Neural progenitor cell (in vitro differentiated cells): ENCODE measurements around the gene DUSP6. TPM values are rescaled to one million over a fixed set of nuclear protein-coding genes. Genes with fewer than 3 reads are reported as not detected.

Source experiments
- DNase-seq: peaks from one replicate; pipeline ENCODE4 v3.0.0-alpha.2; 2016; ENCODE audit warnings: low spot score
- H2AFZ ChIP-seq: fragments of 200-600 bp; sonication (generic); replicated peaks from 2 replicates; pipeline ENCODE4 v1.6.1; 2016; ENCODE audit warnings: antibody characterized with exemption
- H3F3A ChIP-seq: fragments of 200-600 bp; sonication (generic); 2 replicates; pipeline ENCODE4 v1.6.1; 2016; ENCODE audit warnings: antibody characterized with exemption, low read depth
- H3K27ac ChIP-seq: fragments of 200-600 bp; sonication (generic); 2 replicates; pipeline ENCODE4 v1.5.1; 2016; ENCODE audit warnings: mild to moderate bottlenecking
- H3K27me3 ChIP-seq: fragments of 200-600 bp; sonication (generic); 2 replicates; pipeline ENCODE4 v1.6.1; 2016; ENCODE audit warnings: mild to moderate bottlenecking, moderate library complexity
- H3K36me3 ChIP-seq: fragments of 200-600 bp; sonication (generic); 2 replicates; pipeline ENCODE4 v1.5.1; 2016
- H3K4me1 ChIP-seq: fragments of 200-600 bp; sonication (generic); 2 replicates; pipeline ENCODE4 v1.6.1; 2016; ENCODE audit warnings: mixed run types
- H3K4me2 ChIP-seq: fragments of 200-600 bp; sonication (generic); 2 replicates; pipeline ENCODE4 v1.6.1; 2016
- H3K4me3 ChIP-seq: fragments of 200-600 bp; sonication (generic); 2 replicates; pipeline ENCODE4 v1.5.1; 2016
- H3K79me2 ChIP-seq: fragments of 200-600 bp; sonication (generic); 2 replicates; pipeline ENCODE4 v1.6.1; 2016; ENCODE audit warnings: low read depth
- H3K9ac ChIP-seq: fragments of 200-600 bp; sonication (generic); 2 replicates; pipeline ENCODE4 v1.6.1; 2016
- H3K9me3 ChIP-seq: fragments of 200-600 bp; sonication (generic); 2 replicates; pipeline ENCODE4 v1.5.1; 2016; ENCODE audit warnings: low read depth
- H4K20me1 ChIP-seq: fragments of 200-600 bp; sonication (generic); 2 replicates; pipeline ENCODE4 v1.6.1; 2016; ENCODE audit warnings: low read depth
- H3K27ac Mint-ChIP-seq: 3 replicates; pipeline ENCODE4 v1.8.0; 2021; ENCODE audit warnings: mixed read lengths
- H3K27me3 Mint-ChIP-seq: 2 replicates; pipeline ENCODE4 v1.8.0; 2022; ENCODE audit warnings: low read depth, mild to moderate bottlenecking, inconsistent platforms, moderate library complexity, mixed read lengths; ENCODE audit not compliant: insufficient read depth
- H3K36me3 Mint-ChIP-seq: 3 replicates; pipeline ENCODE4 v1.8.0; 2021; ENCODE audit warnings: mixed read lengths
- H3K4me1 Mint-ChIP-seq: 3 replicates; pipeline ENCODE4 v1.8.0; 2021; ENCODE audit warnings: mixed read lengths
- H3K4me3 Mint-ChIP-seq: 3 replicates; pipeline ENCODE4 v1.8.0; 2021; ENCODE audit warnings: mild to moderate bottlenecking, moderate library complexity, mixed read lengths
- H3K9me3 Mint-ChIP-seq: 3 replicates; pipeline ENCODE4 v1.8.0; 2020; ENCODE audit warnings: mixed read lengths
- CTCF ChIP-seq: fragments of 200-600 bp; sonication (generic); IDR thresholded peaks from 2 replicates; pipeline ENCODE4 v1.5.1; 2017; ENCODE audit warnings: antibody characterized with exemption, mild to moderate bottlenecking
- EZH2 ChIP-seq: fragments of 200-600 bp; sonication (generic); IDR thresholded peaks from 2 replicates; pipeline ENCODE4 v1.6.1; 2017; ENCODE audit warnings: antibody characterized with exemption, mild to moderate bottlenecking, moderate library complexity
- EZH2phosphoT487 ChIP-seq: fragments of 200-600 bp; sonication (generic); IDR thresholded peaks from 2 replicates; pipeline ENCODE4 v1.6.1; 2017; ENCODE audit warnings: antibody characterized with exemption
- total RNA-seq: library from RNA; depleted of rRNA; stranded (reverse); fragments of >200 nt; gene quantifications from 2 replicates; pipeline ENCODE4 v1.2.3, GENCODE V29; 2015; ENCODE audit warnings: low replicate concordance

DUSP6 gene
- total RNA-seq, 1 donor from 2014 or later, result 12.5 TPM

- Histone ChIP-seq H3K9me3 (no peaks in the 10 kb centered on the region), H3K27me3 (peaks cover 70% of the 10 kb centered on the region), H3K79me2 (peaks cover 14% of the 10 kb centered on the region), H2AFZ (no peak overlapping the region), H3K27ac (no peak overlapping the region), H3K9ac (no peak overlapping the region), H3K4me1 (peaks cover 38% of the 10 kb centered on the region), H3K36me3 (no peaks in the 10 kb centered on the region), H4K20me1 (peaks cover 21% of the 10 kb centered on the region), H3K4me3 (peak overlapping the region; percentile 63), H3K4me2 (peak overlapping the region; percentile 86), H3F3A (peaks cover 46% of the 10 kb centered on the region)
- no peaks in the 10 kb centered on the region for H3K9me3 Mint-ChIP-seq
- H3K4me1 Mint-ChIP-seq, result peaks cover 55% of the 10 kb centered on the region
- TF ChIP-seq CTCF (peak; percentile 24), EZH2phosphoT487 (no peak)
- H3K27ac Mint-ChIP-seq, result peak overlapping the region; percentile 99
- peak; percentile 16 for DNase-seq
- H3K27me3 Mint-ChIP-seq, result peaks cover 11% of the 10 kb centered on the region
- peaks cover 6% of the 10 kb centered on the region for H3K36me3 Mint-ChIP-seq
- H3K4me3 Mint-ChIP-seq, result peak overlapping the region; percentile 97
Measured at GRCh38 chr12:89355243-89356068, 3.2 kb upstream of the DUSP6 start.

- H3K4me1 Mint-ChIP-seq, result peaks cover 52% of the 10 kb centered on the region
- peak overlapping the region; percentile 86 for H3K4me2 ChIP-seq
- peaks cover 55% of the 10 kb centered on the region for H3F3A ChIP-seq
- peak overlapping the region; percentile 79 for H2AFZ ChIP-seq
- no peaks in the 10 kb centered on the region for H3K9me3 Mint-ChIP-seq
- no peak overlapping the region for H3K9ac ChIP-seq
- H3K4me1 ChIP-seq, result peaks cover 42% of the 10 kb centered on the region
- H3K27me3 ChIP-seq, result peaks cover 74% of the 10 kb centered on the region
- peaks cover 11% of the 10 kb centered on the region for H3K27me3 Mint-ChIP-seq
- H3K27ac Mint-ChIP-seq, result peak overlapping the region; percentile 99
- no peaks in the 10 kb centered on the region for H3K36me3 ChIP-seq
- TF ChIP-seq CTCF (no peak), EZH2phosphoT487 (peak; percentile 17)
- H3K36me3 Mint-ChIP-seq, result peaks cover 11% of the 10 kb centered on the region
- H3K4me3 Mint-ChIP-seq, result peak overlapping the region; percentile 97
- no peaks in the 10 kb centered on the region for H3K9me3 ChIP-seq
- H3K4me3 ChIP-seq, result peak overlapping the region; percentile 63
- H3K79me2 ChIP-seq, result peaks cover 18% of the 10 kb centered on the region
- peaks cover 28% of the 10 kb centered on the region for H4K20me1 ChIP-seq
- no peak overlapping the region for H3K27ac ChIP-seq
- peak; percentile 28 for DNase-seq
Measured at GRCh38 chr12:89354612-89355067, 2.3 kb upstream of the DUSP6 start.

GRCh38 chr12:89353823-89354611 is 1.7 kb upstream of the DUSP6 start:
- H3K9me3 ChIP-seq, result no peaks in the 10 kb centered on the region
- TF ChIP-seq EZH2 (peak; percentile 18), CTCF (no peak), EZH2phosphoT487 (peak; percentile 29)
- peak overlapping the region; percentile 79 for H2AFZ ChIP-seq
- peaks cover 24% of the 10 kb centered on the region for H3K79me2 ChIP-seq
- H3K27me3 ChIP-seq, result peaks cover 74% of the 10 kb centered on the region
- peaks cover 47% of the 10 kb centered on the region for H3K4me1 ChIP-seq
- H4K20me1 ChIP-seq, result peaks cover 35% of the 10 kb centered on the region
- H3K27ac Mint-ChIP-seq, result peak overlapping the region; percentile 99
- H3K27ac ChIP-seq, result peak overlapping the region; percentile 96
- H3K9me3 Mint-ChIP-seq, result no peaks in the 10 kb centered on the region
- H3K4me2 ChIP-seq, result peak overlapping the region; percentile 86
- peaks cover 16% of the 10 kb centered on the region for H3K36me3 Mint-ChIP-seq
- H3F3A ChIP-seq, result peaks cover 61% of the 10 kb centered on the region
- DNase-seq, result peak; percentile 91
- H3K4me3 ChIP-seq, result peak overlapping the region; percentile 63
- H3K4me1 Mint-ChIP-seq, result peaks cover 50% of the 10 kb centered on the region
- H3K36me3 ChIP-seq, result no peaks in the 10 kb centered on the region
- H3K27me3 Mint-ChIP-seq, result peaks cover 11% of the 10 kb centered on the region
- H3K9ac ChIP-seq, result peak overlapping the region; percentile 39
- H3K4me3 Mint-ChIP-seq, result peak overlapping the region; percentile 97
